H1 (cell line): ENCODE measurements around the gene SF3B2. TPM values are rescaled to one million over a fixed set of nuclear protein-coding genes. Genes with fewer than 3 reads are reported as not detected.

Experiments used
- CTCF ChIA-PET: fragments of 300-600 bp; sonication (Branson Sonifier 250); formaldehyde crosslinking; loops from one replicate; lab custom pipeline; 2021; ENCODE audit not compliant: partially characterized antibody; lab: Charles Lee
- POLR2A ChIA-PET: fragments of 300-600 bp; sonication (Branson Sonifier 250); formaldehyde crosslinking; loops from one replicate; lab custom pipeline; 2021; ENCODE audit warnings: inconsistent platforms; ENCODE audit not compliant: partially characterized antibody; lab: Charles Lee
- DNase-seq, 2 experiments: peaks; one replicate each; pipeline versions ENCODE4 v3.0.0 to v3.0.0-alpha.2; 2010 to 2022; ENCODE audit warnings: low spot score in 2 of 2, low read depth in 1 of 2, mixed read lengths in 1 of 2
- FAIRE-seq: peaks from 2 replicates; lab custom pipeline; 2011; peaks lifted over from hg19 to GRCh38; lab: Jason Lieb, UNC
- H2AFZ ChIP-seq: 2 replicates; pipeline ENCODE4 v1.8.1; 2012; ENCODE audit warnings: low read length, inconsistent platforms
- H2AK5ac ChIP-seq: 2 replicates; pipeline ENCODE4 v1.6.1; 2013; ENCODE audit warnings: low read depth, low read length
- H2BK120ac ChIP-seq: replicated peaks from 2 replicates; pipeline ENCODE3; 2013; ENCODE audit warnings: low read depth, low read length, inconsistent platforms
- H2BK12ac ChIP-seq: 2 replicates; pipeline ENCODE4 v1.6.1; 2013; ENCODE audit warnings: low read depth, low read length
- H2BK15ac ChIP-seq: 2 replicates; pipeline ENCODE4 v1.6.1; 2013; ENCODE audit warnings: low read length
- H2BK20ac ChIP-seq: 2 replicates; pipeline ENCODE4 v1.6.1; 2013; ENCODE audit warnings: low read length
- H2BK5ac ChIP-seq: 2 replicates; pipeline ENCODE4 v1.6.1; 2013; ENCODE audit warnings: low read depth, low read length
- H3K14ac ChIP-seq: 2 replicates; pipeline ENCODE4 v1.6.1; 2013; ENCODE audit warnings: inconsistent platforms; ENCODE audit not compliant: insufficient read length
- H3K18ac ChIP-seq: 2 replicates; pipeline ENCODE4 v1.6.1; 2013; ENCODE audit warnings: low read length; ENCODE audit errors: extremely low read depth
- H3K23ac ChIP-seq: 2 replicates; pipeline ENCODE4 v1.6.1; 2013; ENCODE audit warnings: inconsistent platforms; ENCODE audit not compliant: insufficient read length
- H3K23me2 ChIP-seq: 2 replicates; pipeline ENCODE4 v1.6.1; 2013; ENCODE audit warnings: low read depth, low read length
- H3K27ac ChIP-seq: 2 replicates; pipeline ENCODE4 v1.6.1; 2011; ENCODE audit warnings: low read depth, low read length, inconsistent platforms
- H3K27me3 ChIP-seq, 4 experiments: replicated peaks in 1 of 4; 1 replicate in 1 of 4; 2 replicates in 3 of 4; pipeline versions ENCODE4 v1.6.1 to v1.8.1; 2011 to 2013; ENCODE audit warnings: low read length in 3 of 4, mild to moderate bottlenecking in 3 of 4, inconsistent platforms in 2 of 4, mixed read lengths in 2 of 4, moderate library complexity in 1 of 4; ENCODE audit not compliant: control insufficient read depth in 3 of 4, insufficient read depth in 3 of 4; ENCODE audit errors: extremely low read depth in 1 of 4
- H3K36me3 ChIP-seq, 4 experiments: 2 replicates each; pipeline versions ENCODE4 v1.6.1 to v1.8.1; 2011 to 2013; ENCODE audit warnings: mild to moderate bottlenecking in 4 of 4, low read length in 3 of 4, moderate library complexity in 2 of 4, control low read depth in 1 of 4, inconsistent platforms in 1 of 4; ENCODE audit not compliant: insufficient read depth in 4 of 4, control insufficient read depth in 2 of 4
- H3K4ac ChIP-seq: replicated peaks from 2 replicates; pipeline ENCODE3; 2013; ENCODE audit warnings: low read length, low read depth, mixed read lengths, inconsistent platforms; ENCODE audit not compliant: insufficient read length
- H3K4me1 ChIP-seq, 4 experiments: replicated peaks in 1 of 4; 1 replicate in 1 of 4; 2 replicates in 3 of 4; pipeline versions ENCODE4 v1.6.1 to v1.8.1; 2011 to 2013; ENCODE audit warnings: low read length in 3 of 4, inconsistent platforms in 2 of 4, mixed read lengths in 1 of 4; ENCODE audit not compliant: insufficient read depth in 4 of 4, control insufficient read depth in 3 of 4
- H3K4me2 ChIP-seq, 2 experiments: 2 replicates each; pipeline versions ENCODE4 v1.6.1 to v1.8.1; 2011 to 2013; ENCODE audit warnings: low read depth in 2 of 2, low read length in 2 of 2, control low read depth in 1 of 2, inconsistent platforms in 1 of 2, mild to moderate bottlenecking in 1 of 2; ENCODE audit not compliant: insufficient read depth in 1 of 2
- H3K4me3 ChIP-seq, 4 experiments: fragments of 200-600, 300-600 bp in 1 of 4; sonication (generic), shearing (Covaris generic), sonication (Bioruptor Twin) in 1 of 4; 2 replicates each; pipeline versions ENCODE4 v1.5.1 to v1.8.1; 2011 to 2016; ENCODE audit warnings: low read length in 4 of 4, low read depth in 3 of 4, control low read depth in 2 of 4, inconsistent platforms in 2 of 4, mild to moderate bottlenecking in 2 of 4, mixed read lengths in 1 of 4, moderate library complexity in 1 of 4; ENCODE audit not compliant: insufficient read depth in 2 of 4; ENCODE audit errors: extremely low read depth in 1 of 4
- H3K56ac ChIP-seq: replicated peaks from 2 replicates; pipeline ENCODE3; 2013; ENCODE audit warnings: low read depth, mild to moderate bottlenecking, mixed read lengths, low read length, inconsistent platforms; ENCODE audit not compliant: insufficient read length
- H3K79me1 ChIP-seq: 2 replicates; pipeline ENCODE4 v1.6.1; 2013; ENCODE audit warnings: low read depth, low read length, control low read depth
- H3K79me2 ChIP-seq, 2 experiments: 2 replicates each; pipeline versions ENCODE4 v1.6.1 to v1.8.1; 2012 to 2013; ENCODE audit warnings: low read length in 2 of 2, mild to moderate bottlenecking in 2 of 2, inconsistent platforms in 1 of 2; ENCODE audit not compliant: insufficient read depth in 2 of 2, control insufficient read depth in 1 of 2
- H3K9ac ChIP-seq, 4 experiments: replicated peaks in 1 of 4; 1 replicate in 1 of 4; 2 replicates in 3 of 4; pipeline versions ENCODE4 v1.6.1 to v1.8.1; 2011 to 2013; ENCODE audit warnings: low read depth in 3 of 4, low read length in 3 of 4, control low read depth in 2 of 4, mild to moderate bottlenecking in 2 of 4, moderate library complexity in 2 of 4, inconsistent platforms in 1 of 4; ENCODE audit errors: extremely low read depth in 1 of 4
- H3K9me3 ChIP-seq, 2 experiments: 2 replicates each; pipeline versions ENCODE4 v1.6.1 to v1.8.1; 2012 to 2013; ENCODE audit warnings: mild to moderate bottlenecking in 2 of 2, moderate library complexity in 2 of 2, control low read depth in 1 of 2, inconsistent platforms in 1 of 2, low read depth in 1 of 2, low read length in 1 of 2, mixed read lengths in 1 of 2; ENCODE audit not compliant: insufficient read depth in 2 of 2
- H4K20me1 ChIP-seq, 2 experiments: replicated peaks in 1 of 2; 2 replicates each; pipeline versions ENCODE3 to v1.8.1; 2011 to 2013; ENCODE audit warnings: inconsistent platforms in 2 of 2, low read length in 2 of 2, mild to moderate bottlenecking in 1 of 2; ENCODE audit not compliant: insufficient read depth in 2 of 2, control insufficient read depth in 1 of 2
- H4K5ac ChIP-seq: 2 replicates; pipeline ENCODE4 v1.6.1; 2013; ENCODE audit warnings: low read length, low read depth, mixed read lengths, inconsistent platforms; ENCODE audit not compliant: insufficient read length
- H4K8ac ChIP-seq: 2 replicates; pipeline ENCODE4 v1.8.0; 2013; ENCODE audit warnings: mild to moderate bottlenecking, moderate library complexity, low read length, inconsistent platforms; ENCODE audit not compliant: insufficient read depth; ENCODE audit errors: extremely low read depth
- H4K91ac ChIP-seq: replicated peaks from 2 replicates; pipeline ENCODE3; 2013; ENCODE audit warnings: low read length, mixed read lengths, inconsistent platforms; ENCODE audit not compliant: insufficient read length
- CEBPB ChIP-seq: IDR thresholded peaks from 2 replicates; pipeline ENCODE4 v1.6.1; 2012; ENCODE audit warnings: low read depth, low read length
- EZH2 ChIP-seq: fragments of 200-600 bp; sonication (generic); IDR thresholded peaks from 2 replicates; pipeline ENCODE4 v1.7.1; 2012; ENCODE audit warnings: low read depth, mild to moderate bottlenecking, moderate library complexity, low read length, inconsistent platforms; ENCODE audit not compliant: severe bottlenecking
- GABPA ChIP-seq: IDR thresholded peaks from 2 replicates; pipeline ENCODE4 v1.6.1; 2011; ENCODE audit warnings: mild to moderate bottlenecking, low read length, moderate library complexity, borderline replicate concordance; ENCODE audit not compliant: insufficient read depth
- JUND ChIP-seq: IDR thresholded peaks from 2 replicates; pipeline ENCODE4 v1.6.1; 2011; ENCODE audit warnings: mild to moderate bottlenecking, improper control_type of control experiment, low read length
- KDM5A ChIP-seq: fragments of 200-600 bp; IDR thresholded peaks from 2 replicates; pipeline ENCODE4 v1.7.1; 2012; ENCODE audit warnings: mild to moderate bottlenecking, low read length, inconsistent platforms, mixed read lengths
- PHF8 ChIP-seq: fragments of 200-600 bp; sonication (generic); conservative IDR thresholded peaks from 2 replicates; pipeline ENCODE4 v1.7.1; 2012; ENCODE audit warnings: low read depth, mild to moderate bottlenecking, inconsistent platforms, low read length, moderate library complexity
- RFX5 ChIP-seq: IDR thresholded peaks from 2 replicates; pipeline ENCODE4 v1.6.1; 2011; ENCODE audit warnings: low read depth, low read length, improper control_type of control experiment, borderline replicate concordance
- SP2 ChIP-seq: IDR thresholded peaks from 2 replicates; pipeline ENCODE4 v1.6.1; 2012; ENCODE audit warnings: mild to moderate bottlenecking, low read length, inconsistent platforms
- SUZ12 ChIP-seq: fragments of 200-600 bp; sonication (generic); IDR thresholded peaks from 2 replicates; pipeline ENCODE4 v1.6.1; 2012; ENCODE audit warnings: mild to moderate bottlenecking, inconsistent platforms, low read length, moderate library complexity, mixed read lengths
- TAF1 ChIP-seq: IDR thresholded peaks from 2 replicates; pipeline ENCODE4 v1.6.1; 2011; ENCODE audit warnings: mild to moderate bottlenecking, low read depth, low read length
- TAF7 ChIP-seq: optimal IDR thresholded peaks from 2 replicates; pipeline ENCODE3; 2011; ENCODE audit warnings: low read depth, mild to moderate bottlenecking, inconsistent platforms, low read length, moderate library complexity, borderline replicate concordance
- YY1 ChIP-seq: IDR thresholded peaks from 2 replicates; pipeline ENCODE4 v1.6.1; 2011; ENCODE audit warnings: low read depth, mild to moderate bottlenecking, low read length
- WGBS, 2 experiments: shearing (Covaris generic) in 1 of 2; methylation state at CpG; one replicate each; pipeline versions ENCODE4 v1.1.6 to v1.1.7; 2013 to 2015; ENCODE audit warnings: low lambda C conversion rate in 2 of 2, mixed read lengths in 2 of 2, inconsistent platforms in 1 of 2, low coverage in 1 of 2, missing lambda C conversion rate in 1 of 2; ENCODE audit not compliant: insufficient replicate concordance in 2 of 2, insufficient coverage in 1 of 2, insufficient read length in 1 of 2; ENCODE audit errors: extremely low coverage in 1 of 2, missing lambda C conversion rate in 1 of 2; 5-methylcytosine and 5-hydroxymethylcytosine counted together
- polyA plus RNA-seq, 7 experiments: library from polyadenylated mRNA; depleted of rRNA in 3 of 7; stranded (reverse) in 5 of 7; unstranded in 2 of 7; fragments of >200 nt in 5 of 7; fragments of 200-250 nt in 2 of 7; gene quantifications; 1 replicate in 5 of 7; 2 replicates in 1 of 7; 4 replicates in 1 of 7; pipeline versions ENCODE4 v1.2.1 to v1.2.3, GENCODE V29; 2011 to 2013; ENCODE audit warnings: missing spikeins in 2 of 7, mixed read lengths in 2 of 7
- total RNA-seq: library from RNA; stranded (reverse); fragmentation: NEBNext Ultra II Directional; extraction: Animal tissue kit (Norgen Biotek cat#: 25700); gene quantifications from 2 replicates; pipeline ENCODE4 v1.2.1, GENCODE V29; 2021
- TF ChIP-seq, protein P1 (sequence below): IDR thresholded peaks from 2 replicates; pipeline ENCODE4 v1.6.1; 2012; ENCODE audit warnings: inconsistent platforms

Gene SF3B2
- total and polyA plus RNA-seq, 2 of the 8 experiments (the other 6 are each of a cell fraction or from before 2014, with no cell fraction given), result 182 to 237 TPM

DNA sequence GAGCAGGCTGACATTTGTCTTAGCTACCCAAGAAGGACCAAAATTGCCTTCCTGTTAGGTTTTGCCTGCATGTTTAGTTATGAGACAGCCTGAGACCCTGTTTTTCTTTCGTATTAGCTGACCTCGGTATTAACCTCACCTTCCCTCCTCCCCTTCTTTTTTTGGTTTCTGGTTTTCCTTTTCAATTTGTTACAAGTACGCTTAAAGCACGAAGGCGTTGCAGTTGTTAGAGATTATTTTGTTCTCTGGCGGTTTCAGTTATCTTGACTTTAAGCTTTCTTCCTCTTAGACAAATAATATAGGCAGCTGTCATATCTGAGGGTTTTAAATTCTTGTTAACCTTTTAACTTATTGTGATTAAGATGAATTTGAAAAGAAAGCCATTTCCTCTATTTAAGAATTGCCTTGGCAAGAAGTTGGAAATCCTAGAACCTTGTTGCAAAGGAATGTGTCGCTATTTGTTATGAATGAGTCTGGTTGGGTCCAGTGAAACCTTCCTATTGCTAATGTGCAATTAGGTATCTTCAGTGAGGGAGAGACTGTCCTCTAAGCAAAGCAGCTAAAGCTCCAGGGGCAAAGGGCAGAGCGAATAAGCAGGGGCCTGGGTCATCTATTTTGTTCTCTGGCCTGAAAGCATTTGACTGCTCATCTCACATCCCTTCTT, 63.6 kb downstream of the SF3B2 start:
- no peaks in the 10 kb centered on the region for H3K23me2 ChIP-seq
- DNase-seq (no peak), FAIRE-seq (no peak)
- H2BK15ac ChIP-seq, result no peak overlapping the region
- no peaks in the 10 kb centered on the region; a peak in 1 of 7 replicates for H3K27me3 ChIP-seq
- H4K20me1 ChIP-seq, result peaks cover 0 to 3% of the 10 kb centered on the region in 2 experiments
- no peak overlapping the region for H2BK12ac ChIP-seq
- H3K14ac ChIP-seq, result no peak overlapping the region
- no peak overlapping the region for H3K18ac ChIP-seq
- H3K4me2 ChIP-seq, result no peak overlapping the region
- WGBS, 2 experiments, result 92% methylated on average over 8 of the region's 8 CpGs; no CpG with 5 or more reads in 1 of the 2 experiments
- H4K8ac ChIP-seq, result no peak overlapping the region
- H3K9ac ChIP-seq, result no peak overlapping the region
- peaks cover 4 to 22% (median 11%) of the 10 kb centered on the region in 4 experiments for H3K4me1 ChIP-seq
- H3K4ac ChIP-seq, result no peak overlapping the region
- H2AK5ac ChIP-seq, result no peak overlapping the region
- H4K91ac ChIP-seq, result no peak overlapping the region
- H3K79me1 ChIP-seq, result no peaks in the 10 kb centered on the region
- no peak overlapping the region for H2AFZ ChIP-seq
- no peak overlapping the region for H3K4me3 ChIP-seq
- no peak overlapping the region for H2BK20ac ChIP-seq
- H4K5ac ChIP-seq, result no peak overlapping the region
- no peak overlapping the region for H3K23ac ChIP-seq
- no peak overlapping the region; the same call in 1 of the 2 replicates for H2BK5ac ChIP-seq
- H3K27ac ChIP-seq, result no peak overlapping the region
- H3K56ac ChIP-seq, result no peak overlapping the region
- H2BK120ac ChIP-seq, result no peak overlapping the region
- H3K79me2 ChIP-seq, result no peaks in the 10 kb centered on the region
- ChIA-PET POLR2A (interaction anchor here (1.5 kb wide), 1 partner anchor 62 kb away, joined by 4 read pairs; no protein-coding TSS in a partner anchor), CTCF (interaction anchor here (1.0 to 2.3 kb wide), 8 partner anchors 8 to 46 kb away, joined by 3 to 8 read pairs (median 5); no protein-coding TSS in a partner anchor)
- H3K9me3 ChIP-seq, result no peaks in the 10 kb centered on the region
- no peaks in the 10 kb centered on the region for H3K36me3 ChIP-seq
- TF ChIP-seq CEBPB, result no peak
- TF ChIP-seq TAF7, result no peak
- no peak for TF ChIP-seq GABPA
- no peak for TF ChIP-seq KDM5A
- TF ChIP-seq JUND, result no peak
- no peak for TF ChIP-seq SP2
- TF ChIP-seq SUZ12, result no peak
- no peak for TF ChIP-seq TAF1
- no peak for TF ChIP-seq EZH2
- TF ChIP-seq RFX5, result no peak
- no peak for TF ChIP-seq YY1
- TF ChIP-seq PHF8, result no peak
- TF ChIP-seq, protein P1, sequence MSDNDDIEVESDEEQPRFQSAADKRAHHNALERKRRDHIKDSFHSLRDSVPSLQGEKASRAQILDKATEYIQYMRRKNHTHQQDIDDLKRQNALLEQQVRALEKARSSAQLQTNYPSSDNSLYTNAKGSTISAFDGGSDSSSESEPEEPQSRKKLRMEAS, result no peak
